ENCODE results near the gene TAF1C. TPM values are rescaled to one million over a fixed set of nuclear protein-coding genes. Genes with fewer than 3 reads are reported as not detected.

Gene TAF1C
- total RNA-seq, 1 experiment from 2014 or later, result 79.7 TPM

GRCh38 chr16:84232969-84233368 is 46.1 kb upstream of the TAF1C start:
- H3K4me3 ChIP-seq (ENCODE audit: low read depth, low read length), result no peak overlapping the region
- intact Hi-C loops (cut with micrococcal nuclease; ENCODE audit: unreplicated experiment), result no loop called here
- no peaks in the 10 kb centered on the region for H3K36me3 ChIP-seq (ENCODE audit: control insufficient read depth, insufficient read depth, low read length)
- ChIA-PET POLR2A (interaction anchor here (0.5 kb wide), 1 partner anchor 797 kb away, joined by 5 read pairs; no protein-coding TSS in a partner anchor), CTCF (interaction anchor here (0.7 to 0.8 kb wide), 2 partner anchors 46 to 254 kb away, joined by 3 to 7 read pairs; partner anchors contain the start of gene TAF1C)
- H3K9me3 ChIP-seq, result no peaks in the 10 kb centered on the region
- Mint-ChIP-seq H3K27ac (ENCODE audit: unreplicated experiment) (no peak overlapping the region), H3K4me1 (ENCODE audit: low read depth, unreplicated experiment) (no peaks in the 10 kb centered on the region), H3K4me3 (ENCODE audit: unreplicated experiment) (no peak overlapping the region), H3K27me3 (ENCODE audit: insufficient read depth, unreplicated experiment) (peaks cover 19% of the 10 kb centered on the region), H3K36me3 (ENCODE audit: insufficient read depth, unreplicated experiment) (no peaks in the 10 kb centered on the region), H3K9me3 (ENCODE audit: unreplicated experiment) (no peaks in the 10 kb centered on the region)
- no peaks in the 10 kb centered on the region for H3K27me3 ChIP-seq (replicated peaks; ENCODE audit: control insufficient read depth, insufficient read depth, low read length)
- no peak for DNase-seq
- TF ChIP-seq, protein P1, sequence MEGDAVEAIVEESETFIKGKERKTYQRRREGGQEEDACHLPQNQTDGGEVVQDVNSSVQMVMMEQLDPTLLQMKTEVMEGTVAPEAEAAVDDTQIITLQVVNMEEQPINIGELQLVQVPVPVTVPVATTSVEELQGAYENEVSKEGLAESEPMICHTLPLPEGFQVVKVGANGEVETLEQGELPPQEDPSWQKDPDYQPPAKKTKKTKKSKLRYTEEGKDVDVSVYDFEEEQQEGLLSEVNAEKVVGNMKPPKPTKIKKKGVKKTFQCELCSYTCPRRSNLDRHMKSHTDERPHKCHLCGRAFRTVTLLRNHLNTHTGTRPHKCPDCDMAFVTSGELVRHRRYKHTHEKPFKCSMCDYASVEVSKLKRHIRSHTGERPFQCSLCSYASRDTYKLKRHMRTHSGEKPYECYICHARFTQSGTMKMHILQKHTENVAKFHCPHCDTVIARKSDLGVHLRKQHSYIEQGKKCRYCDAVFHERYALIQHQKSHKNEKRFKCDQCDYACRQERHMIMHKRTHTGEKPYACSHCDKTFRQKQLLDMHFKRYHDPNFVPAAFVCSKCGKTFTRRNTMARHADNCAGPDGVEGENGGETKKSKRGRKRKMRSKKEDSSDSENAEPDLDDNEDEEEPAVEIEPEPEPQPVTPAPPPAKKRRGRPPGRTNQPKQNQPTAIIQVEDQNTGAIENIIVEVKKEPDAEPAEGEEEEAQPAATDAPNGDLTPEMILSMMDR (IDR thresholded peaks at IDR 0.05; ENCODE audit: insufficient read depth in 1 of 2, low read depth in 1 of 2, low read length in 1 of 2, severe bottlenecking in 1 of 2, unreplicated experiment in 1 of 2), result no peak
- BruUV-seq (replicated peaks), result no TSS peak
- H3K4me1 ChIP-seq, result no peaks in the 10 kb centered on the region; the same call in 1 of the 2 replicates

- ChIA-PET POLR2A (no interaction called here), CTCF (interaction anchor here (0.7 to 0.8 kb wide), 2 partner anchors 45 to 255 kb away, joined by 3 to 7 read pairs; partner anchors contain the start of gene TAF1C)
- Histone ChIP-seq H3K4me1 (no peaks in the 10 kb centered on the region; the same call in 1 of the 2 replicates), H3K9me3 (no peaks in the 10 kb centered on the region), H3K27me3 (replicated peaks; ENCODE audit: control insufficient read depth, insufficient read depth, low read length) (no peaks in the 10 kb centered on the region), H3K36me3 (ENCODE audit: control insufficient read depth, insufficient read depth, low read length) (no peaks in the 10 kb centered on the region), H3K4me3 (ENCODE audit: low read depth, low read length) (no peak overlapping the region)
- H3K4me1 Mint-ChIP-seq (ENCODE audit: low read depth, unreplicated experiment), result no peaks in the 10 kb centered on the region
- no peaks in the 10 kb centered on the region for H3K9me3 Mint-ChIP-seq (ENCODE audit: unreplicated experiment)
- peaks cover 12% of the 10 kb centered on the region for H3K27me3 Mint-ChIP-seq (ENCODE audit: insufficient read depth, unreplicated experiment)
- H3K27ac Mint-ChIP-seq (ENCODE audit: unreplicated experiment), result no peak overlapping the region
- H3K4me3 Mint-ChIP-seq (ENCODE audit: unreplicated experiment), result no peak overlapping the region
- DNase-seq, result no peak
- TF ChIP-seq, protein P1 (IDR thresholded peaks at IDR 0.05; ENCODE audit: insufficient read depth in 1 of 2, low read depth in 1 of 2, low read length in 1 of 2, severe bottlenecking in 1 of 2, unreplicated experiment in 1 of 2), result no peak
- H3K36me3 Mint-ChIP-seq (ENCODE audit: insufficient read depth, unreplicated experiment), result no peaks in the 10 kb centered on the region
- intact Hi-C loops (cut with micrococcal nuclease; ENCODE audit: unreplicated experiment), result no loop called here
- no TSS peak for BruUV-seq (replicated peaks)
Measured at GRCh38 chr16:84232060-84232459, 45.2 kb upstream of the TAF1C start.

DNA sequence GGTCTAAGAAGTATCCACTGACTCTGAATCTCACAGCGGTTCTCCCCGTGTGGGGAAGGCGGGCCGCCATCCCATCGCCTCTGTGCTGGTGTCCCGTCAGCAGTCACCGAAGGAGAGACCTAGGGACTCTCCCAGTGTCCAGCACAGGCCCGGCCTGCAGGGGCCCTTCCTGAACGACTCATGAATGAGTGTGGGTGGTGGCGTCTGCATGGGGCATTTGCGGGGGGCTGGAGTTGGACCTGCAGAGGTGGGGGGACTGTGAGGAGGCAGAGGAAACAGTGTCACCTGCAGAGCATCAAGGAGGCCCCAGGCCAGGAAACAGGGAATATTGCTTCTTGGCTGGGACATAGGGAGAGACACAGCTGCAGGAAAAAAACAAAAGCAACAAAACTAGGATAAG is 42.6 kb upstream of the TAF1C start:
- Mint-ChIP-seq H3K9me3 (ENCODE audit: unreplicated experiment) (no peaks in the 10 kb centered on the region), H3K4me3 (ENCODE audit: unreplicated experiment) (no peak overlapping the region), H3K27me3 (ENCODE audit: insufficient read depth, unreplicated experiment) (peaks cover 11% of the 10 kb centered on the region), H3K27ac (ENCODE audit: unreplicated experiment) (no peak overlapping the region), H3K36me3 (ENCODE audit: insufficient read depth, unreplicated experiment) (no peaks in the 10 kb centered on the region), H3K4me1 (ENCODE audit: low read depth, unreplicated experiment) (no peaks in the 10 kb centered on the region)
- CTCF ChIA-PET, result no interaction called here
- H3K9me3 ChIP-seq, result no peaks in the 10 kb centered on the region
- no peaks in the 10 kb centered on the region for H3K36me3 ChIP-seq (ENCODE audit: control insufficient read depth, insufficient read depth, low read length)
- intact Hi-C loops (cut with micrococcal nuclease; ENCODE audit: unreplicated experiment), result no loop called here
- no peaks in the 10 kb centered on the region for H3K27me3 ChIP-seq (replicated peaks; ENCODE audit: control insufficient read depth, insufficient read depth, low read length)
- no peak for DNase-seq
- no peaks in the 10 kb centered on the region; the same call in 1 of the 2 replicates for H3K4me1 ChIP-seq
- TF ChIP-seq, protein P1 (IDR thresholded peaks at IDR 0.05; ENCODE audit: insufficient read depth in 1 of 2, low read depth in 1 of 2, low read length in 1 of 2, severe bottlenecking in 1 of 2, unreplicated experiment in 1 of 2), result no peak
- POLR2A ChIA-PET, result no interaction called here
- no peak overlapping the region for H3K4me3 ChIP-seq (ENCODE audit: low read depth, low read length)
- no TSS peak for BruUV-seq (replicated peaks)
